H9 (cell line): ENCODE measurements around the gene SPTBN1. TPM values are rescaled to one million over a fixed set of nuclear protein-coding genes. Genes with fewer than 3 reads are reported as not detected.

Source experiments
- DNase-seq: peaks from one replicate; pipeline ENCODE4 v3.0.0-alpha.2; 2017
- H2AFZ ChIP-seq: one replicate; pipeline ENCODE4 v1.6.1; 2013; ENCODE audit warnings: mild to moderate bottlenecking, low read length, control low read depth, moderate library complexity
- H2AK5ac ChIP-seq: 2 replicates; pipeline ENCODE4 v1.6.1; 2013; ENCODE audit warnings: low read length, control low read depth, mixed read lengths; ENCODE audit not compliant: insufficient read length
- H2BK120ac ChIP-seq: one replicate; pipeline ENCODE4 v1.6.1; 2013; ENCODE audit warnings: low read depth, mild to moderate bottlenecking, low read length, control low read depth, inconsistent platforms; ENCODE audit not compliant: poor library complexity, severe bottlenecking
- H2BK12ac ChIP-seq: 2 replicates; pipeline ENCODE4 v1.6.1; 2013; ENCODE audit warnings: low read length, control low read depth, mixed read lengths, low read depth; ENCODE audit not compliant: insufficient read length
- H2BK15ac ChIP-seq: 2 replicates; pipeline ENCODE4 v1.6.1; 2013; ENCODE audit warnings: low read depth, low read length, control low read depth
- H2BK20ac ChIP-seq: one replicate; pipeline ENCODE4 v1.6.1; 2013; ENCODE audit warnings: low read depth, mild to moderate bottlenecking, low read length, control low read depth, inconsistent platforms; ENCODE audit not compliant: poor library complexity, severe bottlenecking
- H2BK5ac ChIP-seq: 2 replicates; pipeline ENCODE4 v1.6.1; 2013; ENCODE audit warnings: low read length, control low read depth, mixed read lengths; ENCODE audit not compliant: insufficient read length
- H3K14ac ChIP-seq: 2 replicates; pipeline ENCODE4 v1.6.1; 2013; ENCODE audit warnings: low read length, control low read depth; ENCODE audit not compliant: insufficient read depth
- H3K18ac ChIP-seq: 2 replicates; pipeline ENCODE4 v1.6.1; 2013; ENCODE audit warnings: low read depth, mild to moderate bottlenecking, mixed read lengths, low read length, control low read depth; ENCODE audit not compliant: insufficient read length
- H3K23ac ChIP-seq: 2 replicates; pipeline ENCODE4 v1.6.1; 2013; ENCODE audit warnings: low read length, control low read depth, mixed read lengths, low read depth; ENCODE audit not compliant: insufficient read length
- H3K23me2 ChIP-seq: 2 replicates; pipeline ENCODE4 v1.6.1; 2013; ENCODE audit warnings: low read depth, mild to moderate bottlenecking, mixed read lengths, low read length, control low read depth; ENCODE audit not compliant: insufficient read length, poor library complexity, severe bottlenecking
- H3K27ac ChIP-seq: 2 replicates; pipeline ENCODE4 v1.5.1; 2013; ENCODE audit warnings: low read length, control low read depth, mixed read lengths, low read depth; ENCODE audit not compliant: insufficient read length
- H3K27me3 ChIP-seq: 2 replicates; pipeline ENCODE4 v1.6.1; 2013; ENCODE audit warnings: low read length, control low read depth, inconsistent platforms; ENCODE audit not compliant: insufficient read depth
- H3K4ac ChIP-seq: 2 replicates; pipeline ENCODE4 v1.6.1; 2013; ENCODE audit warnings: low read depth, mild to moderate bottlenecking, control low read depth, inconsistent platforms, low read length, moderate library complexity
- H3K4me1 ChIP-seq: 2 replicates; pipeline ENCODE4 v1.6.1; 2013; ENCODE audit warnings: low read length, control low read depth, inconsistent platforms; ENCODE audit not compliant: insufficient read depth
- H3K4me2 ChIP-seq: 2 replicates; pipeline ENCODE4 v1.6.1; 2013; ENCODE audit warnings: low read length, control low read depth, mixed read lengths; ENCODE audit not compliant: insufficient read length, insufficient read depth
- H3K56ac ChIP-seq: 2 replicates; pipeline ENCODE4 v1.6.1; 2013; ENCODE audit warnings: low read depth, mild to moderate bottlenecking, mixed read lengths, low read length, control low read depth; ENCODE audit not compliant: insufficient read length
- H3K79me1 ChIP-seq: 2 replicates; pipeline ENCODE4 v1.6.1; 2013; ENCODE audit warnings: low read depth, mild to moderate bottlenecking, moderate library complexity, low read length, control low read depth, inconsistent platforms; ENCODE audit not compliant: insufficient read depth, poor library complexity, severe bottlenecking
- H3K79me2 ChIP-seq: 2 replicates; pipeline ENCODE4 v1.6.1; 2013; ENCODE audit warnings: low read length, control low read depth, inconsistent platforms; ENCODE audit not compliant: insufficient read depth
- H3K9ac ChIP-seq: 2 replicates; pipeline ENCODE4 v1.6.1; 2013; ENCODE audit warnings: low read length, control low read depth, mixed read lengths; ENCODE audit not compliant: insufficient read length; ENCODE audit errors: extremely low read depth
- H3K9me3 ChIP-seq: one replicate; pipeline ENCODE4 v1.6.1; 2013; ENCODE audit warnings: low read depth, low read length, inconsistent platforms; ENCODE audit not compliant: control insufficient read depth
- H3T11ph ChIP-seq: one replicate; pipeline ENCODE4 v1.6.1; 2013; ENCODE audit warnings: mild to moderate bottlenecking, low read length, control low read depth, inconsistent platforms
- H4K20me1 ChIP-seq: one replicate; pipeline ENCODE4 v1.6.1; 2013; ENCODE audit not compliant: control insufficient read depth, insufficient read length, insufficient read depth
- H4K5ac ChIP-seq: 2 replicates; pipeline ENCODE4 v1.6.1; 2013; ENCODE audit warnings: low read depth, mild to moderate bottlenecking, mixed read lengths, low read length, control low read depth; ENCODE audit not compliant: insufficient read length
- H4K8ac ChIP-seq: replicated peaks from 2 replicates; pipeline ENCODE4 v1.6.1; 2013; ENCODE audit warnings: low read length, control low read depth, mixed read lengths, low read depth; ENCODE audit not compliant: insufficient read length
- H4K91ac ChIP-seq: 2 replicates; pipeline ENCODE4 v1.6.1; 2013; ENCODE audit warnings: low read depth, mild to moderate bottlenecking, moderate library complexity, mixed read lengths, low read length, control low read depth; ENCODE audit not compliant: insufficient read length
- H3K27ac Mint-ChIP-seq, 3 experiments: 2 replicates in 2 of 3; 3 replicates in 1 of 3; pipeline ENCODE4 v1.8.0; 2020 to 2021; ENCODE audit warnings: mixed read lengths in 3 of 3, mild to moderate bottlenecking in 1 of 3, moderate library complexity in 1 of 3
- H3K27me3 Mint-ChIP-seq: 2 replicates; pipeline ENCODE4 v1.8.0; 2021; ENCODE audit warnings: low read depth, mild to moderate bottlenecking, moderate library complexity, mixed read lengths
- H3K36me3 Mint-ChIP-seq, 3 experiments: 2 replicates in 2 of 3; 3 replicates in 1 of 3; pipeline ENCODE4 v1.8.0; 2020 to 2021; ENCODE audit warnings: low read depth in 3 of 3, mixed read lengths in 3 of 3; ENCODE audit not compliant: insufficient read depth in 1 of 3
- H3K4me1 Mint-ChIP-seq, 2 experiments: 2 replicates each; pipeline ENCODE4 v1.8.0; 2020; ENCODE audit warnings: mixed read lengths in 2 of 2
- H3K4me3 Mint-ChIP-seq, 2 experiments: 2 replicates in 1 of 2; 3 replicates in 1 of 2; pipeline ENCODE4 v1.8.0; 2020 to 2021; ENCODE audit warnings: mild to moderate bottlenecking in 2 of 2, mixed read lengths in 2 of 2, moderate library complexity in 1 of 2
- H3K9me3 Mint-ChIP-seq, 2 experiments: 2 replicates in 1 of 2; 3 replicates in 1 of 2; pipeline ENCODE4 v1.8.0; 2020; ENCODE audit warnings: mild to moderate bottlenecking in 2 of 2, mixed read lengths in 2 of 2, moderate library complexity in 1 of 2
- WGBS: extraction: QIAGEN DNeasy Blood & Tissue Kit; methylation state at CpG from one replicate; pipeline ENCODE4 v1.1.7; 2013; ENCODE audit warnings: missing lambda C conversion rate, low lambda C conversion rate, mixed read lengths; ENCODE audit not compliant: insufficient read length; ENCODE audit errors: extremely low coverage; 5-methylcytosine and 5-hydroxymethylcytosine counted together
- total RNA-seq: library from RNA; stranded (reverse); gene quantifications from 2 replicates; pipeline ENCODE4 v1.2.1, GENCODE V29; 2021
- TF ChIP-seq, protein P1 (sequence below): fragments of 200-600 bp; sonication (generic); conservative IDR thresholded peaks from 3 replicates; pipeline ENCODE4 v1.8.0; 2021; ENCODE audit warnings: antibody characterized with exemption, mild to moderate bottlenecking

SPTBN1 gene
- total RNA-seq, 1 experiment from 2014 or later, result 164 TPM

DNA sequence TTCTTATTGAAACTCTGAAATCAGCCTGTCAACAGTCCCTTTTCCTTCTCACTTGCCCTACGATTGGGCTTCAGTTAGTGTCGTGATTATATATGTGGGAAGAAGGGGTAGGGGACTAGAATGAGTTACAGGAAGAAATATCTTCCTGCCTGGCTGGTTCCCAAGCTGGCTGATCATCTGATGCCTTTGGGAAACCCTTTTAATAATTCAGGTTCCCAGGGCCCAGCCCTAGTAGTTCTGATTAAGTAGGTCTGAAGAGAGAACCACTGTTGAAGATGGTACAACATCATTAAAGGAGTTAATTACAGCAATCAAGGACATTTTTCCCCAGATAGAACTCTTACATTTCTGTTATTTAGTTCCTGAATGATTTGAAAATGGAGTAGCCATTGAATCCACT is 157.3 kb downstream of the SPTBN1 start:
- Histone ChIP-seq H4K5ac (no peak overlapping the region), H2BK20ac (no peak overlapping the region), H4K91ac (no peak overlapping the region), H3K18ac (no peak overlapping the region), H4K20me1 (no peaks in the 10 kb centered on the region), H3K79me1 (peaks cover 4% of the 10 kb centered on the region), H3K4ac (no peak overlapping the region), H3T11ph (no peak overlapping the region), H2AFZ (no peak overlapping the region), H3K56ac (no peak overlapping the region), H3K4me1 (peaks cover 8% of the 10 kb centered on the region; the same call in 1 of the 2 replicates), H3K23ac (no peak overlapping the region), H3K27ac (no peak overlapping the region), H2BK12ac (no peak overlapping the region), H4K8ac (no peak overlapping the region), H2AK5ac (no peak overlapping the region), H3K23me2 (no peaks in the 10 kb centered on the region), H2BK5ac (no peak overlapping the region), H3K4me2 (no peak overlapping the region), H3K9ac (no peak overlapping the region), H2BK120ac (no peak overlapping the region), H3K79me2 (peaks cover 6% of the 10 kb centered on the region; the same call in 1 of the 2 replicates), H2BK15ac (no peak overlapping the region), H3K14ac (no peak overlapping the region), H3K27me3 (no peaks in the 10 kb centered on the region), H3K9me3 (no peaks in the 10 kb centered on the region)
- Mint-ChIP-seq H3K9me3 (no peaks in the 10 kb centered on the region), H3K27me3 (no peaks in the 10 kb centered on the region), H3K4me1 (peaks cover 47 to 48% of the 10 kb centered on the region in 2 experiments), H3K36me3 (peaks cover 20 to 44% (median 33%) of the 10 kb centered on the region in 3 experiments), H3K27ac (peak overlapping the region in 1 of 3 experiments; percentile 78; a peak in 2 of 7 replicates), H3K4me3 (peak overlapping the region in 1 of 2 experiments; percentile 47; a peak in 1 of 5 replicates)
- TF ChIP-seq, protein P1, sequence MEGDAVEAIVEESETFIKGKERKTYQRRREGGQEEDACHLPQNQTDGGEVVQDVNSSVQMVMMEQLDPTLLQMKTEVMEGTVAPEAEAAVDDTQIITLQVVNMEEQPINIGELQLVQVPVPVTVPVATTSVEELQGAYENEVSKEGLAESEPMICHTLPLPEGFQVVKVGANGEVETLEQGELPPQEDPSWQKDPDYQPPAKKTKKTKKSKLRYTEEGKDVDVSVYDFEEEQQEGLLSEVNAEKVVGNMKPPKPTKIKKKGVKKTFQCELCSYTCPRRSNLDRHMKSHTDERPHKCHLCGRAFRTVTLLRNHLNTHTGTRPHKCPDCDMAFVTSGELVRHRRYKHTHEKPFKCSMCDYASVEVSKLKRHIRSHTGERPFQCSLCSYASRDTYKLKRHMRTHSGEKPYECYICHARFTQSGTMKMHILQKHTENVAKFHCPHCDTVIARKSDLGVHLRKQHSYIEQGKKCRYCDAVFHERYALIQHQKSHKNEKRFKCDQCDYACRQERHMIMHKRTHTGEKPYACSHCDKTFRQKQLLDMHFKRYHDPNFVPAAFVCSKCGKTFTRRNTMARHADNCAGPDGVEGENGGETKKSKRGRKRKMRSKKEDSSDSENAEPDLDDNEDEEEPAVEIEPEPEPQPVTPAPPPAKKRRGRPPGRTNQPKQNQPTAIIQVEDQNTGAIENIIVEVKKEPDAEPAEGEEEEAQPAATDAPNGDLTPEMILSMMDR, result no peak
- DNase-seq, result no peak
- WGBS, result no CpG with 5 or more reads among the region's 2 CpGs
